K562 (cell line): ENCODE data around the gene DLGAP1. TPM values are rescaled to one million over a fixed set of nuclear protein-coding genes. Genes with fewer than 3 reads are reported as not detected.

ENCODE experiments used
- ATAC-seq: fragments of 200-7000 bp; cut with Tn5 transposase; 3 replicates; pipeline ENCODE4 v1.9.1; 2020; ENCODE audit warnings: moderate library complexity
- BruUV-seq: library from RNA; stranded (reverse); fragments of 400-500 nt; replicated peaks from 2 replicates; lab custom pipeline; 2021; lab: Mats Ljungman, UMichigan
- CTCF ChIA-PET: fragments of 300-600 bp; formaldehyde crosslinking; extraction: SDS; loops from one replicate; lab custom pipeline; 2021; ENCODE audit warnings: low intra/inter-chr PET ratio; lab: Yijun Ruan, JAX
- POLR2A ChIA-PET: fragments of 300-600, 350-650 bp; sonication (Branson Sonifier 250); formaldehyde crosslinking; extraction: SDS; loops from one replicate; lab custom pipeline; 2021; ENCODE audit warnings: antibody characterized with exemption, inconsistent platforms; lab: Yijun Ruan, JAX
- DNase-seq, 4 experiments: peaks; one replicate each; pipeline versions ENCODE4 v3.0.0 to v3.0.0-alpha.2; 2011 to 2018; ENCODE audit warnings: low spot score in 3 of 4, mixed read lengths in 3 of 4; ENCODE audit errors: extremely low read depth in 1 of 4
- FAIRE-seq: peaks from 2 replicates; lab custom pipeline; 2011; peaks lifted over from hg19 to GRCh38; lab: Jason Lieb, UNC
- H2AFZ ChIP-seq: 2 replicates; pipeline ENCODE4 v1.6.0; 2011; ENCODE audit warnings: low read depth, low read length, control low read depth, inconsistent platforms
- H3K27ac ChIP-seq: fragments of 200-600 bp; 3 replicates; pipeline ENCODE4 v1.8.0; 2011; ENCODE audit warnings: low read depth, mild to moderate bottlenecking, control low read depth, inconsistent platforms, low read length, moderate library complexity, mixed read lengths; ENCODE audit errors: extremely low read depth
- H3K27me3 ChIP-seq, 2 experiments: fragments of 300-600 bp in 1 of 2; 2 replicates in 1 of 2; 3 replicates in 1 of 2; pipeline versions ENCODE4 v1.6.0 to v1.8.0; 2011; ENCODE audit warnings: inconsistent platforms in 2 of 2, low read length in 2 of 2, mild to moderate bottlenecking in 1 of 2, mixed read lengths in 1 of 2, moderate library complexity in 1 of 2; ENCODE audit not compliant: control insufficient read depth in 2 of 2, insufficient read depth in 2 of 2
- H3K36me3 ChIP-seq: fragments of 300-600 bp; 3 replicates; pipeline ENCODE4 v1.8.0; 2011; ENCODE audit warnings: mild to moderate bottlenecking, low read length, inconsistent platforms; ENCODE audit not compliant: control insufficient read depth, insufficient read depth
- H3K4me1 ChIP-seq, 2 experiments: fragments of 200-600 bp in 1 of 2; replicated peaks in 1 of 2; 2 replicates in 1 of 2; 3 replicates in 1 of 2; pipeline versions ENCODE4 v1.5.1 to v1.8.0; 2011; ENCODE audit warnings: inconsistent platforms in 2 of 2, low read length in 2 of 2, mild to moderate bottlenecking in 1 of 2, mixed read lengths in 1 of 2, moderate library complexity in 1 of 2; ENCODE audit not compliant: control insufficient read depth in 2 of 2, insufficient read depth in 2 of 2
- H3K4me2 ChIP-seq: 2 replicates; pipeline ENCODE4 v1.6.1; 2011; ENCODE audit warnings: low read length, control low read depth, inconsistent platforms, mixed read lengths; ENCODE audit not compliant: insufficient read depth
- H3K4me3 ChIP-seq: fragments of 200-600 bp; sonication (generic), shearing (Covaris generic); 2 replicates; pipeline ENCODE4 v1.5.1; 2016; ENCODE audit warnings: control low read depth, inconsistent platforms
- H3K79me2 ChIP-seq: fragments of 200-600 bp; 3 replicates; pipeline ENCODE4 v1.8.0; 2011; ENCODE audit warnings: low read length, inconsistent platforms; ENCODE audit not compliant: control insufficient read depth, insufficient read depth
- H3K9ac ChIP-seq, 2 experiments: 2 replicates each; pipeline versions ENCODE4 v1.6.0 to v1.6.1; 2011; ENCODE audit warnings: low read depth in 2 of 2, low read length in 2 of 2, control low read depth in 1 of 2, inconsistent platforms in 1 of 2, mild to moderate bottlenecking in 1 of 2, mixed read lengths in 1 of 2; ENCODE audit not compliant: insufficient read depth in 1 of 2
- H3K9me1 ChIP-seq: one replicate; pipeline ENCODE4 v1.6.0; 2011; ENCODE audit warnings: inconsistent platforms, mild to moderate bottlenecking, low read length, moderate library complexity; ENCODE audit not compliant: control insufficient read depth, insufficient read depth
- H3K9me3 ChIP-seq: replicated peaks from 2 replicates; pipeline ENCODE4 v1.5.1; 2011; ENCODE audit warnings: low read depth, low read length, inconsistent platforms; ENCODE audit not compliant: control insufficient read depth, insufficient read depth
- H4K20me1 ChIP-seq: replicated peaks from 2 replicates; pipeline ENCODE4 v1.6.1; 2011; ENCODE audit warnings: low read length, inconsistent platforms, mixed read lengths; ENCODE audit not compliant: control insufficient read depth, insufficient read depth
- ATF3 ChIP-seq, 2 experiments: fragments of 450-650 bp in 1 of 2; sonication (generic) in 1 of 2; formaldehyde crosslinking in 1 of 2; IDR thresholded peaks in 1 of 2; conservative IDR thresholded peaks in 1 of 2; 2 replicates each; pipeline versions ENCODE4 v1.6.1 to v1.8.1; 2016 to 2023; ENCODE audit warnings: mild to moderate bottlenecking in 2 of 2, moderate library complexity in 2 of 2, inconsistent platforms in 1 of 2, missing genetic modification reagents in 1 of 2
- CBFA2T2 ChIP-seq: fragments of 450-650 bp; conservative IDR thresholded peaks from 2 replicates; pipeline ENCODE4 v1.6.1; 2017; ENCODE audit warnings: mild to moderate bottlenecking
- CBX8 ChIP-seq: fragments of 200-600 bp; sonication (generic); IDR thresholded peaks from 2 replicates; pipeline ENCODE4 v1.6.1; 2012; ENCODE audit warnings: borderline replicate concordance, mixed run types, low read depth, mild to moderate bottlenecking, moderate library complexity, mixed read lengths, low read length, control low read depth, inconsistent platforms; ENCODE audit not compliant: poor library complexity, severe bottlenecking; ENCODE audit errors: extremely low read depth
- ELF4 ChIP-seq: fragments of 450-650 bp; formaldehyde crosslinking; IDR thresholded peaks from 2 replicates; pipeline ENCODE4 v1.4.0; 2022; ENCODE audit warnings: missing genetic modification characterization
- NCOA6 ChIP-seq: fragments of 450-650 bp; IDR thresholded peaks from 2 replicates; pipeline ENCODE4 v1.6.1; 2017; ENCODE audit warnings: mild to moderate bottlenecking
- NUFIP1 ChIP-seq: fragments of 450-650 bp; IDR thresholded peaks from 2 replicates; pipeline ENCODE4 v1.6.1; 2018; ENCODE audit not compliant: partially characterized antibody
- PHF21A ChIP-seq: fragments of 450-650 bp; IDR thresholded peaks from 2 replicates; pipeline ENCODE4 v1.6.1; 2017; ENCODE audit warnings: low read depth, borderline replicate concordance
- RBM22 ChIP-seq: fragments of 200-400 bp; formaldehyde crosslinking; IDR thresholded peaks from 2 replicates; pipeline ENCODE4 v1.6.1; 2018; ENCODE audit warnings: low read length, low read depth; ENCODE audit not compliant: poor library complexity, severe bottlenecking
- SLC30A9 ChIP-seq: fragments of 250-450 bp; sonication (Bioruptor Pico); IDR thresholded peaks from 2 replicates; pipeline ENCODE4 v1.8.0; 2022; ENCODE audit warnings: mild to moderate bottlenecking, moderate library complexity
- TCFL5 ChIP-seq: fragments of 250-450 bp; sonication (Bioruptor Pico); conservative IDR thresholded peaks from 2 replicates; pipeline ENCODE4 v1.6.1; 2021; ENCODE audit warnings: mild to moderate bottlenecking, moderate library complexity, matching md5 sums
- ZFP30 ChIP-seq: fragments of 250-450 bp; sonication (Bioruptor Pico); IDR thresholded peaks from 2 replicates; pipeline ENCODE4 v1.8.0; 2022; ENCODE audit warnings: moderate library complexity, mild to moderate bottlenecking, inconsistent platforms, borderline replicate concordance
- ZNF436 ChIP-seq: fragments of 250-450, 450-650 bp; sonication (Bioruptor Pico); formaldehyde crosslinking; IDR thresholded peaks from 2 replicates; pipeline ENCODE4 v1.7.0; 2020; ENCODE audit warnings: mild to moderate bottlenecking
- ZNF449 ChIP-seq: fragments of 250-450 bp; sonication (Bioruptor Pico); IDR thresholded peaks from 2 replicates; pipeline ENCODE4 v1.8.0; 2022; ENCODE audit warnings: moderate library complexity, mild to moderate bottlenecking, inconsistent platforms
- ZNF586 ChIP-seq: fragments of 450-650 bp; formaldehyde crosslinking; conservative IDR thresholded peaks from 2 replicates; pipeline ENCODE4 v1.4.0; 2020; ENCODE audit warnings: mild to moderate bottlenecking, moderate library complexity
- ZNF764 ChIP-seq: fragments of 250-450 bp; sonication (Bioruptor Pico); IDR thresholded peaks from 2 replicates; pipeline ENCODE4 v1.4.0; 2020; ENCODE audit warnings: low read depth, mild to moderate bottlenecking, moderate library complexity
- WGBS: fragments of 100-300 bp; shearing (Covaris generic); methylation state at CpG from one replicate; pipeline ENCODE4 v1.1.6; 2016; ENCODE audit warnings: low coverage, mixed read lengths; ENCODE audit not compliant: insufficient coverage; ENCODE audit errors: missing lambda C conversion rate; 5-methylcytosine and 5-hydroxymethylcytosine counted together
- in situ Hi-C: fragments of 300-500 bp; cut with MboI; formaldehyde crosslinking; loops from 4 replicates; pipeline ENCODE4 v1.15.0; 2018; ENCODE audit warnings: inconsistent platforms, mixed read lengths
- intact Hi-C: fragments of 100-400 bp; cut with micrococcal nuclease; formaldehyde crosslinking; loops from 2 replicates; pipeline ENCODE4 v1.14.2; 2022
- polyA plus RNA-seq, 8 experiments: library from polyadenylated mRNA; depleted of rRNA in 4 of 8; stranded (reverse) in 5 of 8; unstranded in 3 of 8; fragments of >200 nt; fragmentation: Nextera tagmentation in 2 of 8; fragmentation: Illumina TruSeq in 1 of 8; extraction: Ambion mirVana in 2 of 8; extraction: Trizol in 1 of 8; gene quantifications; 2 replicates each; pipeline versions ENCODE4 v1.2.1 to v1.2.3, GENCODE V29; 2011 to 2014; ENCODE audit warnings: inconsistent platforms in 1 of 8, missing spikeins in 1 of 8
- total RNA-seq, 7 experiments: library from RNA; depleted of rRNA in 6 of 7; stranded (reverse); fragments of >200 nt in 6 of 7; fragmentation: Illumina TruSeq in 2 of 7; extraction: Trizol in 2 of 7; gene quantifications; 2 replicates each; pipeline versions ENCODE4 v1.2.1 to v1.2.3, GENCODE V29; 2011 to 2021; ENCODE audit warnings: low replicate concordance in 1 of 7

DLGAP1 gene
- total and polyA plus RNA-seq, 9 of the 15 experiments (the other 6 are each of a cell fraction or from before 2014, with no cell fraction given), result 0.04 to 0.22 (median 0.08) TPM

DNA sequence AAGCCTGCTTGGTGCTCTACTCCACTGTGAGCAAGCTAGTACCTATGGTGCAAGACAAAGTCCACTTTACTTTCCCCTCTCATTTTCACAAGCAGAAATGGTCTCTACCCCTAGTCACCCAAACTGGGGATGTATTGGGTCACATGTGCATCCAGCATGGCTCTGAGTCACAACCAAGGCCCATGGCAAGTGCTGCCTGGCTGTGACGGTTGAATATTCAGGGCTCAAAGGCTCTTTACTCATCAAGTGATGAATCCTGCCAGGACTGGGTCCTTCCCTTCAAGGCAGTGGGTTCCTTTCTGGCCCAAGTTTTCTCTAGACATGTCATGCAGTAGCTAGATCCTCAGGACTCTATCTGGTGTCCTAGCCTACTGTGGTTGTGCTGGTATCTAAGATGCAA is 311.5 kb downstream of the DLGAP1 start:
- in situ Hi-C loops, result no loop called here
- ChIA-PET CTCF (no interaction called here), POLR2A (no interaction called here)
- TF ChIP-seq CBX8 (no peak), ZNF764 (no peak), RBM22 (no peak), NCOA6 (no peak), CBFA2T2 (no peak), ZNF436 (CRISPR knock-in tag) (no peak), ZNF586 (no peak)
- FAIRE-seq (no peak), DNase-seq (no peak), ATAC-seq (no peak)
- WGBS, result 0% methylated on average over 1 of the region's 1 CpG
- Histone ChIP-seq H3K9ac (no peak overlapping the region), H3K4me1 (no peaks in the 10 kb centered on the region), H3K27ac (no peak overlapping the region), H3K9me1 (no peaks in the 10 kb centered on the region), H2AFZ (no peak overlapping the region), H3K36me3 (no peaks in the 10 kb centered on the region), H3K4me3 (no peak overlapping the region), H3K4me2 (no peak overlapping the region), H4K20me1 (no peaks in the 10 kb centered on the region), H3K27me3 (no peaks in the 10 kb centered on the region), H3K79me2 (no peaks in the 10 kb centered on the region), H3K9me3 (no peaks in the 10 kb centered on the region)
- no TSS peak for BruUV-seq
- intact Hi-C loops, result no loop called here

GRCh38 chr18:4142876-4143275 is 312.2 kb downstream of the DLGAP1 start:
- Histone ChIP-seq H2AFZ (no peak overlapping the region), H3K4me1 (no peaks in the 10 kb centered on the region), H3K9me1 (no peaks in the 10 kb centered on the region), H3K4me2 (no peak overlapping the region), H3K9me3 (no peaks in the 10 kb centered on the region), H3K27ac (no peak overlapping the region), H4K20me1 (no peaks in the 10 kb centered on the region), H3K36me3 (no peaks in the 10 kb centered on the region), H3K4me3 (no peak overlapping the region), H3K9ac (no peak overlapping the region), H3K27me3 (no peaks in the 10 kb centered on the region), H3K79me2 (no peaks in the 10 kb centered on the region)
- in situ Hi-C loops, result no loop called here
- ChIA-PET POLR2A (no interaction called here), CTCF (no interaction called here)
- 2% methylated on average over 5 of the region's 5 CpGs for WGBS
- intact Hi-C loops, result no loop called here
- no TSS peak for BruUV-seq
- DNase-seq (no peak), FAIRE-seq (no peak), ATAC-seq (no peak)
- TF ChIP-seq ZFP30 (CRISPR knock-in tag) (no peak), TCFL5 (CRISPR knock-in tag) (no peak), NUFIP1 (no peak), SLC30A9 (CRISPR knock-in tag) (no peak), ZNF449 (no peak), ELF4 (CRISPR knock-in tag) (no peak), PHF21A (no peak), ATF3 (IDR thresholded peaks at IDR 0.05) (no peak), ATF3 (CRISPR knock-in tag; conservative IDR thresholded peaks at IDR 0.05) (no peak)
